GM13976 (cell line): ENCODE measurements around the gene HOXB4.

Experiments
- DNase-seq: peaks from one replicate; pipeline ENCODE4 v3.0.0; 2012; ENCODE audit warnings: low spot score
- CTCF ChIP-seq: IDR thresholded peaks from 2 replicates; pipeline ENCODE4 v1.5.1; 2012; ENCODE audit warnings: borderline replicate concordance, mild to moderate bottlenecking; ENCODE audit not compliant: insufficient read depth; ENCODE audit errors: extremely low read depth, missing control alignments, control extremely low read depth
- in situ Hi-C: fragments of 300-500 bp; cut with MboI; formaldehyde crosslinking; loops from one replicate; pipeline ENCODE4 v1.12.0; 2022; ENCODE audit warnings: low sequenced_read_pairs, mixed read lengths, inconsistent platforms; ENCODE audit not compliant: unreplicated experiment

The HOXB4 gene

GRCh38 chr17:48567646-48568354 lies 10.3 kb downstream of the HOXB4 start:
- in situ Hi-C loops, result no loop called here
- no peak for TF ChIP-seq CTCF
- no peak for DNase-seq

GRCh38 chr17:48567209-48567608 lies 10.9 kb downstream of the HOXB4 start:
- in situ Hi-C loops, result no loop called here
- no peak for DNase-seq
- no peak for TF ChIP-seq CTCF

GRCh38 chr17:48566717-48567116 lies 11.4 kb downstream of the HOXB4 start:
- in situ Hi-C loops, result no loop called here

GRCh38 chr17:48565925-48566710 lies 12.0 kb downstream of the HOXB4 start:
- no peak for TF ChIP-seq CTCF
- in situ Hi-C loops, result no loop called here
- no peak for DNase-seq

More at GRCh38 chr17:48566717-48567116, 11.4 kb downstream of the HOXB4 start:
- DNase-seq, result no peak
- no peak for TF ChIP-seq CTCF

- DNase-seq, result no peak
- TF ChIP-seq CTCF, result no peak
- in situ Hi-C loops, result no loop called here
Measured at GRCh38 chr17:48565022-48565554, 13.1 kb downstream of the HOXB4 start.

- in situ Hi-C loops, result no loop called here
- DNase-seq, result no peak
- TF ChIP-seq CTCF, result no peak
Measured at GRCh38 chr17:48564188-48565021, 13.7 kb downstream of the HOXB4 start.
